Common myeloid progenitor, CD34-positive (primary cell): Measurements from ENCODE around the gene DXO.

Experiments used
- CTCF ChIA-PET: fragments of 350-600 bp; sonication (Branson Sonifier 250); formaldehyde crosslinking; loops from one replicate; lab custom pipeline; 2021; ENCODE audit warnings: antibody characterized with exemption; lab: Charles Lee
- POLR2A ChIA-PET: fragments of 350-600 bp; sonication (Branson Sonifier 250); formaldehyde crosslinking; loops from one replicate; lab custom pipeline; 2021; ENCODE audit warnings: antibody characterized with exemption; lab: Charles Lee
- DNase-seq, 3 donors: peaks; one replicate each; pipeline versions ENCODE4 v3.0.0 to v3.0.0-alpha.2; 2013
- H3K27ac ChIP-seq, 2 experiments: 1 replicate in 1 of 2; 2 replicates in 1 of 2; pipeline ENCODE4 v1.7.0; 2013; ENCODE audit warnings: inconsistent platforms in 2 of 2, low read length in 2 of 2, mild to moderate bottlenecking in 2 of 2, low read depth in 1 of 2, moderate library complexity in 1 of 2; ENCODE audit not compliant: severe bottlenecking in 2 of 2, insufficient read depth in 1 of 2, poor library complexity in 1 of 2
- H3K27me3 ChIP-seq, 5 experiments: replicated peaks in 2 of 5; 1 replicate in 3 of 5; 2 replicates in 2 of 5; pipeline versions ENCODE4 v1.6.1 to v1.7.0; 2013; ENCODE audit warnings: low read length in 4 of 5, mild to moderate bottlenecking in 2 of 5, moderate library complexity in 2 of 5, inconsistent platforms in 1 of 5; ENCODE audit not compliant: insufficient read depth in 5 of 5, control insufficient read depth in 4 of 5
- H3K36me3 ChIP-seq, 4 experiments: 1 replicate in 2 of 4; 2 replicates in 2 of 4; pipeline versions ENCODE4 v1.6.1 to v1.7.0; 2013; ENCODE audit warnings: low read length in 3 of 4, control low read depth in 1 of 4, mild to moderate bottlenecking in 1 of 4; ENCODE audit not compliant: control insufficient read depth in 4 of 4, insufficient read depth in 4 of 4
- H3K4me1 ChIP-seq, 4 experiments: 1 replicate in 3 of 4; 2 replicates in 1 of 4; pipeline versions ENCODE4 v1.6.1 to v1.7.1; 2013; ENCODE audit warnings: low read length in 3 of 4, mild to moderate bottlenecking in 3 of 4, control low read depth in 1 of 4, inconsistent platforms in 1 of 4, moderate library complexity in 1 of 4; ENCODE audit not compliant: control insufficient read depth in 4 of 4, insufficient read depth in 4 of 4; ENCODE audit errors: control extremely low read depth in 1 of 4
- H3K4me3 ChIP-seq, 7 experiments: 1 replicate in 4 of 7; 2 replicates in 3 of 7; pipeline versions ENCODE4 v1.5.1 to v1.7.0; 2013; ENCODE audit warnings: mild to moderate bottlenecking in 7 of 7, low read length in 6 of 7, moderate library complexity in 6 of 7, inconsistent platforms in 2 of 7, low read depth in 2 of 7, control low read depth in 1 of 7; ENCODE audit not compliant: insufficient read depth in 4 of 7, control insufficient read depth in 1 of 7; ENCODE audit errors: extremely low read depth in 1 of 7
- H3K9me3 ChIP-seq, 5 experiments: 1 replicate in 4 of 5; 2 replicates in 1 of 5; pipeline versions ENCODE4 v1.6.1 to v1.7.1; 2013; ENCODE audit warnings: low read length in 4 of 5, mild to moderate bottlenecking in 2 of 5, inconsistent platforms in 1 of 5, low read depth in 1 of 5, moderate library complexity in 1 of 5; ENCODE audit not compliant: control insufficient read depth in 4 of 5, insufficient read depth in 2 of 5; ENCODE audit errors: control extremely low read depth in 1 of 5
- WGBS: methylation state at CpG from one replicate; pipeline ENCODE4 v1.1.5; 2013; ENCODE audit not compliant: insufficient coverage; 5-methylcytosine and 5-hydroxymethylcytosine counted together

DXO gene

DNA sequence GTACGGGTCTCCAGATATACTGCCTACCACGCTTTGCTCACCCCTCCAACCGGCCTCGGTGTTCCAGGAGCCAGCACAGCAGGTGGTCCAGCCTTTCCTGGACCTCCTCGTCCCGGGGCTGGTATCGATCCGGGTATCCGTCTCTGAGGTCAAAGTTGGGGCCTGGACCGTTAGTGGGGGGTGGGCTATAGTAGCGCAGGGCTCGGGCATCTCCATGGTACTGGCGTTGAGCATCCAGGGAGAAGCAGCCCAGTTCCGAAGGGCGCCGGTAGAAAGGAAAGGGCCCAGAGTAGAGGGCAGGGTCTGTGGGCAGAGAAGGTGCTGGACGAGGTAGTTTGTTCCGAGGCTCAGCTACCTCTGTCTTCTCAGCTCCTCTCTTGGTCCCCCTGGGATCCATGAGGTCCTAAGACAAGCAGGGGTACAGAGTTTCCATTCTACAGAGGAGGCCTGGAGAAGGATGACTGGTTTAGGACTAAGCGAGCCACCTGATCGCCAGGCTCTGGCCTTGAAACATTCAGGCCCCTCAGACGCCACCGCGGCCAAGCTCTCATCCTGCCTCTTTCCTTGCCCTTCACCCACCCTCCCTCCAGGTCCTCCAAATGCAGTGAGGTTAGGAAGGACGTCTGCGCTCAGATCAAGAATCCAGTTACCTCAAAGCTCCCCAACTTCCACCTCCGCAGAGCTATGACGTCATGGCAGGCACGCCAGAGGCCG is 502 bp downstream of the DXO start:
- peaks cover 7 to 43% (median 38%) of the 10 kb centered on the region in 4 experiments for H3K36me3 ChIP-seq
- no peak for DNase-seq
- H3K27me3 ChIP-seq = no peaks in the 10 kb centered on the region
- WGBS = 29% methylated on average over 22 of the region's 29 CpGs
- peak overlapping the region; percentile 98 to 99 for H3K27ac ChIP-seq
- ChIA-PET CTCF (interaction anchor here (1.5 to 6.2 kb wide), 2 partner anchors 12 to 146 kb away, joined by 3 to 37 read pairs; partner anchors contain the start of genes NELFE and SKIC2), POLR2A (interaction anchor here (0.6 to 2.6 kb wide), 4 partner anchors 13 to 225 kb away, joined by 3 to 12 read pairs (median 4); partner anchors contain the start of genes NELFE, SKIC2 and ZBTB12)
- H3K4me1 ChIP-seq = peaks cover 3 to 27% (median 23%) of the 10 kb centered on the region in 4 experiments
- H3K4me3 ChIP-seq = peak overlapping the region; percentile 80 to 95 (median 87)
- no peaks in the 10 kb centered on the region for H3K9me3 ChIP-seq

DNA sequence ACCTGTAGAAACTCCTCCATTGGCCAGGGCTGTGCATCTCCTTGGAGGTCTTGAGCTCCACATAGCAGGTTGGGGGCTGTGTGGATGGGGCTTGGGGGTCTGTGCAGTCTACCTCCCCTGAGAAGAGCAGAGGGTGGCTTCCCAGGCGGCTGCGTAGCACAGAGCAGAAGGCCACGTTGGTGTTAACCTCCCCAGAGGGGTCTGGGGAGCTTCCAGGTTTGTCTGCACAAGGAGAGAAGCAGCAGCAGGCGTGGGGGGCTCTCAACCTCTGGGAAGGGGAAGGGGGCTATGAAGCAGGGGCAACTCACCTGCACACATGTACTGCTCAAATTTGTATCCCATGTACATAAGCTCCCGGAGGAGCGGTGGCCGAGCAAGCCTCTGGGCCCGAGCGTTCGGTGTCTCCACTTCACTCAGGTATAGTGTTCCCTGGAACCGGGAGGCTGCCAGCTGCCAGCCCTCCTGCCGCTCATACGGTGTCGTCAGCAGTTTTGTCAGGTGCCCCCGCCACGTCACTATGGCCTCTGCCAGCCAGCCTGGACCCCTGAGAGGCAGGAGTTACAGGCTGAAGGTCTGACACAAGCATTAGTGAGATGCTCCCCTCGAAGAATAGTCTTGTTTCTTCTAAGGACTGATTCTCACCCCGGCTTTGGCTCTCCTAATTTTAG is 1.2 kb downstream of the DXO start:
- CTCF ChIA-PET = interaction anchor here (0.8 to 6.2 kb wide), 5 partner anchors 11 to 351 kb away, joined by 3 to 37 read pairs (median 4); partner anchors contain the start of genes NELFE and SKIC2

DNA sequence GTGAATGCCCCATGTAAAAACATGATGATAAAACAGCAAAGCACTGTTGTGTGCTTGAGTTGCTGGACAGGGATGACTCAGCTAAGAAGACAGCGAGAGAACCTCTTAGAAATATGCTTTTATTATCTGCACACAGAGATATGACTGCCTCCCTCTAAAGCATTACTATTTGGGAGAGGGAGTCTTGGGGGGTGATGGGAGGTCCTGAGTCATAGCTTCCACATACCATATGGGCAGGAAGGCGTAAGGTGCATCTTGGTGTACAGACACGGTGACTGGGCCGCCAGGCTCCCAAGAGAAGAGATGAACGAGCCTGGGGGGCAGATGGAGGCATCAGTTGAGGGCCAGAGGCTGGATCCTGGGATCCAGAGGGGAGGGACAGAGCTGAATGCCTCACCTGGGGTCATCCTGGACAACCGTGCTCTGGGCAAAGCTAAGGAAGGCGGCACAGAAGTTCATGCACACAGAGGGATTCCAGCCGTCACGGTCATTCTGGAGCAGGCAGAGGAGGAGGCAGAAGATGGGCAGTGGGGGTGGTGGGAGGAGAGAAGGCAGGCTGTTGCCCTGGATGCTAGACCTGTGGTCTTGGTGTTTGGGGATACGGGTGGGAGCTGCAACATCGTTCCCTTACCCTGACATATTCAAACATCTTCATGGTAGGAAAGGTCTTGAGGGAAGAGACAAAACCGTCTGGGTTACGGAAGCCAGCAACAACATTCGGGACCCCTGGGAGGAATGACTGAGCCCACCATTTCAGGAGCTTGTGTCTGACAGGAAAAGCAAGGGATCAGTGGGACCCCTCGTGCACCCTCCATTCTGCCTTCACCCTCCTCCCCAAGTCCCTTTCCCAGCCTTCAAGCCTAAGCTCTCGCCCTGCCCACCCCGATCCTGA is 2.0 kb downstream of the DXO start:
- POLR2A ChIA-PET = interaction anchor here (1.2 kb wide), 1 partner anchor 11 kb away, joined by 3 read pairs; the partner anchor contains the start of genes NELFE and SKIC2
- 84% methylated on average over 8 of the region's 17 CpGs for WGBS
- DNase-seq = no peak
- Histone ChIP-seq H3K36me3 (peaks cover 9 to 57% (median 48%) of the 10 kb centered on the region in 4 experiments), H3K9me3 (no peaks in the 10 kb centered on the region), H3K4me1 (peaks cover 3 to 27% (median 23%) of the 10 kb centered on the region in 4 experiments), H3K27me3 (no peaks in the 10 kb centered on the region), H3K27ac (peak overlapping the region in 1 of 2 experiments; percentile 99), H3K4me3 (no peak overlapping the region)
- CTCF ChIA-PET = interaction anchor here (0.8 to 6.2 kb wide), 4 partner anchors 11 to 350 kb away, joined by 3 to 37 read pairs (median 6); partner anchors contain the start of genes NELFE and SKIC2

More for the DNA sequence above, 1.2 kb downstream of the DXO start:
- 91% methylated on average over 17 of the region's 18 CpGs for WGBS
- peaks cover 3 to 27% (median 23%) of the 10 kb centered on the region in 4 experiments for H3K4me1 ChIP-seq
- peak overlapping the region; percentile 98 to 99 for H3K27ac ChIP-seq
- H3K4me3 ChIP-seq = peak overlapping the region in 6 of 7 experiments; percentile 80 to 95 (median 86)
- POLR2A ChIA-PET = interaction anchor here (1.2 kb wide), 1 partner anchor 12 kb away, joined by 3 read pairs; the partner anchor contains the start of genes NELFE and SKIC2
- no peak for DNase-seq
- no peaks in the 10 kb centered on the region for H3K9me3 ChIP-seq
- no peaks in the 10 kb centered on the region for H3K27me3 ChIP-seq
- H3K36me3 ChIP-seq = peaks cover 7 to 50% (median 44%) of the 10 kb centered on the region in 4 experiments

DNA sequence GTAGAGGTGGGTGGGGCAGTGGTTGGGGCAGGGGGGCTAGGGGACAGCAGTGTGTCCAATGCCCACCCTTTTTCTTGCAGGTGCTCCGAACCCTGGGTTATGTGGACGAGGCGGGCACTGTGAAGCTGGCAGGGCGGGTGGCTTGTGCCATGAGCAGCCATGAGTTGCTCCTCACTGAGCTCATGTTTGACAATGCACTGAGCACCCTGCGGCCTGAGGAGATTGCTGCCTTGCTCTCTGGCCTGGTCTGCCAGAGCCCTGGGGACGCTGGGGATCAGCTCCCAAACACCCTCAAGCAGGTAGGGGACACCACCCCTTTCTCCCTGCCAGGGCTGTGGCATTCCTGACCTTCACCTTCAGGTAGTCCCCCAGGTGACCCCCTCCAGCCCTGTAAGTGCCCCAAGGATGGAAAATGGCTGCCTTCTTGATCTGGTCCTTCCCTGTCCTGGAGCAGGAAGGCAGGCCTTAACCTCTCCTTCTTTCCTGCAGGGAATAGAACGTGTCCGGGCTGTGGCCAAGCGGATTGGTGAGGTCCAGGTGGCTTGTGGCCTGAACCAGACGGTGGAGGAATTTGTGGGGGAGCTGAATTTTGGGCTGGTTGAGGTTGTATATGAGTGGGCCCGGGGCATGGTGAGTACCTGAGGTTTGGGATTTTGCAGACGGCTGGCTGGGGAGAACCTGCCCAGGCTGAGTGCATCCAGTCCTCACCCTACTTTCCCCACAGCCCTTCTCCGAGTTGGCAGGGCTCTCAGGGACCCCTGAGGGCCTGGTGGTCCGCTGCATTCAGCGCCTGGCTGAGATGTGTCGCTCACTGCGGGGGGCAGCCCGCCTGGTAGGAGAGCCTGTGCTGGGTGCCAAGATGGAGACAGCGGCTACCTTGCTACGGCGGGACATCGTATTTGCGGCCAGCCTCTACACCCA is 2.9 kb downstream of the DXO start:
- Histone ChIP-seq H3K27me3 (no peaks in the 10 kb centered on the region), H3K9me3 (no peaks in the 10 kb centered on the region), H3K27ac (peak overlapping the region in 1 of 2 experiments; percentile 35), H3K4me1 (peaks cover 3 to 27% (median 23%) of the 10 kb centered on the region in 4 experiments), H3K36me3 (peaks cover 9 to 65% (median 53%) of the 10 kb centered on the region in 4 experiments), H3K4me3 (no peak overlapping the region)
- WGBS = 95% methylated on average over 14 of the region's 23 CpGs
- no peak for DNase-seq
- CTCF ChIA-PET = interaction anchor here (1.6 to 6.2 kb wide), 2 partner anchors 10 to 78 kb away, joined by 4 to 37 read pairs; partner anchors contain the start of genes NELFE and SKIC2
- POLR2A ChIA-PET = no interaction called here

DNA sequence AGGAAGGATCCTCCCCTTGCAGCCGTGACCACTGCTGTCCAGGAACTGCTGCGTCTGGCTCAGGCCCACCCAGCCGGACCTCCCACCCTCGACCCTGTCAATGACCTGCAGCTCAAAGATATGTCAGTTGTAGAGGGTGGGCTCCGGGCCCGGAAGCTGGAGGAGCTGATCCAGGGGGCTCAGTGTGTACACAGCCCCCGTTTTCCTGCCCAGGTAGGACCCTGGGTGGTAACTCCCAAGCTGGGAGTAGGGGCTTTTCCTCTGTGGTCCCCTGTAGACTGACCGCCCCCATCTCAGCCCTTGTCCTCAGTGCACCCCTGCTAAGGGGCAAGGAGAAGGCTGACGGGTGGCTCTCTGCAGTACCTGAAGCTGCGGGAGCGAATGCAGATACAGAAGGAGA is 3.6 kb downstream of the DXO start:
- H3K27me3 ChIP-seq = no peaks in the 10 kb centered on the region
- WGBS = 95% methylated on average over 4 of the region's 11 CpGs
- CTCF ChIA-PET = no interaction called here

More for the DNA sequence above, 3.6 kb downstream of the DXO start:
- Histone ChIP-seq H3K4me1 (peaks cover 3 to 24% (median 23%) of the 10 kb centered on the region in 4 experiments), H3K36me3 (peaks cover 15 to 72% (median 60%) of the 10 kb centered on the region in 4 experiments), H3K4me3 (no peak overlapping the region), H3K27ac (no peak overlapping the region), H3K9me3 (no peaks in the 10 kb centered on the region)
- no peak for DNase-seq
- POLR2A ChIA-PET = no interaction called here
